ENCODE measurements around the gene ZNF780B. TPM values are rescaled to one million over a fixed set of nuclear protein-coding genes. Genes with fewer than 3 reads are reported as not detected.

Gene ZNF780B
- total and polyA plus RNA-seq, 2 donors (not counting 1 experiment from before 2014, with no cell fraction given), result 8.5 to 57.6 TPM

GRCh38 chr19:40081411-40081810 lies 25.4 kb upstream of the ZNF780B start:
- H2AFZ ChIP-seq (ENCODE audit: insufficient read depth, low read depth, low read length, poor library complexity, severe bottlenecking), result no peak overlapping the region
- H4K20me1 ChIP-seq (ENCODE audit: control insufficient read depth, insufficient read depth, low read length, poor library complexity, severe bottlenecking), result no peaks in the 10 kb centered on the region
- H3K27me3 ChIP-seq (replicated peaks in 1 of 4; ENCODE audit: control extremely low read depth in 1 of 4, control insufficient read depth in 3 of 4, insufficient read depth in 4 of 4, low read length in 3 of 4), result no peaks in the 10 kb centered on the region
- 100% methylated on average over 1 of the region's 1 CpG for WGBS (ENCODE audit: insufficient coverage)
- peaks cover 19 to 69% of the 10 kb centered on the region in 2 experiments for H3K36me3 ChIP-seq (replicated peaks in 1 of 2; ENCODE audit: control extremely low read depth in 1 of 2, control insufficient read depth in 1 of 2, extremely low read depth in 1 of 2, insufficient read depth in 2 of 2, low read length in 1 of 2)
- H3K9ac ChIP-seq (ENCODE audit: low read length), result no peak overlapping the region
- Mint-ChIP-seq H3K4me1 (peaks cover 9% of the 10 kb centered on the region), H3K27me3 (no peaks in the 10 kb centered on the region), H3K27ac (peak overlapping the region; percentile 29), H3K9me3 (ENCODE audit: insufficient read depth) (peaks cover 18% of the 10 kb centered on the region), H3K4me3 (no peak overlapping the region)
- ATAC-seq (ENCODE audit: low read depth), result no peak
- intact Hi-C loops (cut with micrococcal nuclease), result no loop called here
- no peak for TF ChIP-seq EZH2 (IDR thresholded peaks at IDR 0.05; ENCODE audit: borderline replicate concordance, insufficient read depth, low read depth, low read length, poor library complexity, severe bottlenecking)
- TF ChIP-seq CTCF (IDR thresholded peaks at IDR 0.05), result no peak
- no peak overlapping the region for H3K4me2 ChIP-seq (replicated peaks; ENCODE audit: low read depth, low read length, poor library complexity, severe bottlenecking)
- H3K27ac ChIP-seq (ENCODE audit: low read length in 2 of 2), result no peak overlapping the region
- no peak overlapping the region for H3K4me3 ChIP-seq (ENCODE audit: control extremely low read depth in 1 of 5, extremely low read depth in 1 of 5, insufficient read depth in 1 of 5, low read depth in 2 of 5, low read length in 4 of 5)
- no peak for DNase-seq
- H3K79me2 ChIP-seq (ENCODE audit: control insufficient read depth, insufficient read depth, low read length), result peaks cover 4% of the 10 kb centered on the region
- H3K9me3 ChIP-seq (ENCODE audit: control extremely low read depth in 1 of 3, control insufficient read depth in 2 of 3, insufficient read depth in 1 of 3, low read length in 2 of 3), result peaks cover 10 to 12% (median 12%) of the 10 kb centered on the region in 3 donors
- H3K4me1 ChIP-seq (ENCODE audit: control insufficient read depth in 2 of 2, insufficient read depth in 2 of 2, low read length in 2 of 2), result peaks cover 4 to 5% of the 10 kb centered on the region in 2 donors
- POLR2A ChIA-PET, result no interaction called here
- CTCF ChIA-PET, result interaction anchor here (0.7 kb wide), 1 partner anchor 14 kb away, joined by 3 read pairs; no protein-coding TSS in a partner anchor

DNA sequence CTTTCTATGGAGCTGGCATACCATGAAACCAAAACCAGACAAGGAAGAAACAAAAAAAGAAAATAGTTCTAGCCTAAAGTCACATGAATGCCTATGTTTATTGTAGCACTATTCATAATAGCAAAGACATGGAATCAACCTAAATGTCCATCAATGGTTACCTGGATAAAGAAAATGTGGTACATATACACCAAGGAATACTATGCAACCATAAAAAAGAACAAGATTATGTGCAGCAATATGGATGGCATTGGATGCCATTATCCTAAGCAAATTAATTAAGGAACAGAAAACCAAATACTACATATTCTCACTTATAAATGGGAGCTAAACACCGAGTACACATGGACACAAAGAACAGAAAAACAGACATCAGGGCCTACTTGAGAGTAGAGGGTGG lies 24.3 kb upstream of the ZNF780B start:
- ChIA-PET POLR2A (no interaction called here), CTCF (interaction anchor here (1.3 kb wide), 2 partner anchors 10 to 59 kb away, joined by 4 to 5 read pairs; partner anchors contain the start of gene ZNF780A)
- Histone ChIP-seq H3K4me3 (ENCODE audit: control extremely low read depth in 1 of 5, extremely low read depth in 1 of 5, insufficient read depth in 1 of 5, low read depth in 2 of 5, low read length in 4 of 5) (no peak overlapping the region), H3K36me3 (replicated peaks in 1 of 2; ENCODE audit: control extremely low read depth in 1 of 2, control insufficient read depth in 1 of 2, extremely low read depth in 1 of 2, insufficient read depth in 2 of 2, low read length in 1 of 2) (peaks cover 30 to 81% of the 10 kb centered on the region in 2 experiments), H3K4me1 (ENCODE audit: control insufficient read depth in 2 of 2, insufficient read depth in 2 of 2, low read length in 2 of 2) (peaks cover 4 to 5% of the 10 kb centered on the region in 2 donors), H3K4me2 (replicated peaks; ENCODE audit: low read depth, low read length, poor library complexity, severe bottlenecking) (no peak overlapping the region), H4K20me1 (ENCODE audit: control insufficient read depth, insufficient read depth, low read length, poor library complexity, severe bottlenecking) (no peaks in the 10 kb centered on the region), H3K9ac (ENCODE audit: low read length) (no peak overlapping the region), H3K79me2 (ENCODE audit: control insufficient read depth, insufficient read depth, low read length) (peaks cover 4% of the 10 kb centered on the region), H3K9me3 (ENCODE audit: control extremely low read depth in 1 of 3, control insufficient read depth in 2 of 3, insufficient read depth in 1 of 3, low read length in 2 of 3) (peaks cover 11 to 18% (median 18%) of the 10 kb centered on the region in 3 donors), H3K27ac (ENCODE audit: low read length in 2 of 2) (no peak overlapping the region), H2AFZ (ENCODE audit: insufficient read depth, low read depth, low read length, poor library complexity, severe bottlenecking) (no peak overlapping the region), H3K27me3 (replicated peaks in 1 of 4; ENCODE audit: control extremely low read depth in 1 of 4, control insufficient read depth in 3 of 4, insufficient read depth in 4 of 4, low read length in 3 of 4) (no peaks in the 10 kb centered on the region)
- no peaks in the 10 kb centered on the region for H3K27me3 Mint-ChIP-seq
- no CpG with 5 or more reads among the region's 1 CpG for WGBS (ENCODE audit: insufficient coverage)
- peaks cover 21% of the 10 kb centered on the region for H3K9me3 Mint-ChIP-seq (ENCODE audit: insufficient read depth)
- DNase-seq (no peak), ATAC-seq (ENCODE audit: low read depth) (no peak)
- no peak overlapping the region for H3K4me3 Mint-ChIP-seq
- TF ChIP-seq EZH2 (IDR thresholded peaks at IDR 0.05; ENCODE audit: borderline replicate concordance, insufficient read depth, low read depth, low read length, poor library complexity, severe bottlenecking) (no peak), CTCF (IDR thresholded peaks at IDR 0.05) (no peak)
- peaks cover 9% of the 10 kb centered on the region for H3K4me1 Mint-ChIP-seq
- H3K27ac Mint-ChIP-seq, result no peak overlapping the region
- intact Hi-C loops (cut with micrococcal nuclease), result no loop called here

All from B cell (primary cell).